NT2/D1 (cell line): ENCODE data around the gene NR3C2.

Experiments
- SUZ12 ChIP-seq: IDR thresholded peaks from 2 replicates; pipeline ENCODE4 v1.6.1; 2011; ENCODE audit not compliant: insufficient read length, insufficient read depth; ENCODE audit errors: extremely low read depth
- YY1 ChIP-seq: IDR thresholded peaks from 2 replicates; pipeline ENCODE4 v1.6.1; 2011; ENCODE audit not compliant: insufficient read length, insufficient read depth
- ZNF274 ChIP-seq: IDR thresholded peaks from 2 replicates; pipeline ENCODE4 v1.6.1; 2011; ENCODE audit warnings: mild to moderate bottlenecking, low read depth, low read length

DNA sequence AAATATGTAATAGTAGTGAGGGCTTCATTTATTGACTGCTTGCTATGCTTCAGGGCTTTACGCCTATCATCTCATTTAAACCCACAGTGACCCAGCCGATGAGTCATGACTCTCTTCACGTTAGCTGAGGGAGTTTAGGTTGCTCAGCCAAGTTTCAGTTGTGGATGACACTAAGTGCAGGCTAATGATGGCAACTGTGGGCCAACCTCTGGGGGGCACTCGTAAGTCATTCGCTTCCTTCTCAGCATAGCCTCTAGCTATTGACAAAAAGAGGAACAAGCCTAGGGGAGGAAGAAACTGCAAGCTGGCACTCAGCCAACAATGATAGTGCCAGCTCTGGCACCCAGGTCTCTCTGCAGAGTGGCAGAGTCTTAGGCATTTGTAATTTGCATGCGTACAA, 385.3 kb downstream of the NR3C2 start:
- TF ChIP-seq SUZ12 (no peak), YY1 (no peak), ZNF274 (no peak)
